Fibroblast of mammary gland (primary cell): ENCODE data around the gene GRM4.

Experiments
- DNase-seq: peaks from one replicate; pipeline ENCODE4 v3.0.0-alpha.2; 2010; ENCODE audit warnings: low read depth
- H3K4me3 ChIP-seq: 2 replicates; pipeline ENCODE4 v1.5.1; 2011; ENCODE audit warnings: low read depth, mild to moderate bottlenecking, low read length, moderate library complexity; ENCODE audit not compliant: control insufficient read depth
- CTCF ChIP-seq: conservative IDR thresholded peaks from 2 replicates; pipeline ENCODE4 v1.5.1; 2011; ENCODE audit warnings: low read depth, low read length, inconsistent platforms; ENCODE audit not compliant: control insufficient read depth, insufficient read depth

GRM4 gene

GRCh38 chr6:34056305-34057108, 89.4 kb downstream of the GRM4 start:
- DNase-seq, result peak; percentile 78
- TF ChIP-seq CTCF, result no peak
- H3K4me3 ChIP-seq, result no peak overlapping the region

- DNase-seq, result peak; percentile 59
- TF ChIP-seq CTCF, result peak; percentile 72
- H3K4me3 ChIP-seq, result no peak overlapping the region
Measured at GRCh38 chr6:34055223-34055933, 90.5 kb downstream of the GRM4 start.

GRCh38 chr6:34053721-34054120, 92.2 kb downstream of the GRM4 start:
- no peak overlapping the region for H3K4me3 ChIP-seq
- no peak for TF ChIP-seq CTCF
- no peak for DNase-seq

- H3K4me3 ChIP-seq, result no peak overlapping the region
- no peak for DNase-seq
- no peak for TF ChIP-seq CTCF
Measured at GRCh38 chr6:34052918-34053608, 92.8 kb downstream of the GRM4 start.

- DNase-seq, result no peak
- no peak overlapping the region for H3K4me3 ChIP-seq
- TF ChIP-seq CTCF, result no peak
Measured at GRCh38 chr6:34052071-34052825, 93.6 kb downstream of the GRM4 start.

- no peak for DNase-seq
- no peak for TF ChIP-seq CTCF
- no peak overlapping the region for H3K4me3 ChIP-seq
Measured at GRCh38 chr6:34051331-34051919, 94.5 kb downstream of the GRM4 start.
